MM.1S (cell line): ENCODE data around the gene COQ10B.

ENCODE experiments used
- CTCF ChIP-seq: fragments of 300-600 bp; sonication (generic); IDR thresholded peaks from 2 replicates; pipeline ENCODE4 v1.5.1; 2016; ENCODE audit warnings: antibody characterized with exemption, low read length, mixed read lengths
- EZH2 ChIP-seq: fragments of 300-600 bp; sonication (generic); optimal IDR thresholded peaks from 2 replicates; pipeline ENCODE3; 2017; ENCODE audit warnings: low read depth, mild to moderate bottlenecking, antibody characterized with exemption, low read length, mixed read lengths

- TF ChIP-seq CTCF (no peak), EZH2 (no peak)
Observed at GRCh38 chr2:197419438-197419837, 33.9 kb upstream of the COQ10B start.
